ENCODE data around the gene DNHD1.
"Not testable (repeated sequence)": the region's sequence is repeated elsewhere in the genome, so short reads cannot be mapped to it uniquely, and the experiment has no call there.

The DNHD1 gene

DNA sequence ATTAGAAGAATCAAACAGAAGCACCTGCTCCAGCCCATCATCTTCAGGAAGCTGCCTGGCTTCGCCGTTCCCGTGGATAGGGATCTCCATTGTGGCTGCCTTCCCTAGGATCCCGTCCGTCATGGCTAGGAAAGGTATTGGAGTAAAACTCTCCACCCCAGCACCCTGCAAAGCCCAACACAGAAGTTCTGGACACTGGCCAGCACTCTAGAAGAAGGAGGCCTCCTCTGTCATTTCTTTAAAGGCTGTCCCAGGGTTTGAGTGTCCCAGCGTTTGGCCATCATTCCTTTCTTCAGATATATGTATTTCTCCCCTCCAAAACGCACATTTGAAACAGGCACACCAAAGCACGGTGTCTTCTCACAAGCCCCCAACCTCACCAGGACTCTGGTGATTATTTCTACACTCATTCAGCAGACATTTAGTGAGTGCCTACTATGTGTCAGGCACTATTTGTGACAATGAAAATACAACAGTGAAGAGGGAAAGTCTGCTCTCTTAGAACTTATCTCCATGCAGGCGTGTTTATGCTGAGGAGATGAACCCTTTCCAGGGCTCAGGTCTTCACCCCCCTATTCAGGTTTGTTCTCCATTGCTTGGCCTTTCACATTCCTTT is 16.7 kb upstream of the DNHD1 start:
- no peak for DNase-seq (ENCODE audit: low read depth, low spot score)

DNA sequence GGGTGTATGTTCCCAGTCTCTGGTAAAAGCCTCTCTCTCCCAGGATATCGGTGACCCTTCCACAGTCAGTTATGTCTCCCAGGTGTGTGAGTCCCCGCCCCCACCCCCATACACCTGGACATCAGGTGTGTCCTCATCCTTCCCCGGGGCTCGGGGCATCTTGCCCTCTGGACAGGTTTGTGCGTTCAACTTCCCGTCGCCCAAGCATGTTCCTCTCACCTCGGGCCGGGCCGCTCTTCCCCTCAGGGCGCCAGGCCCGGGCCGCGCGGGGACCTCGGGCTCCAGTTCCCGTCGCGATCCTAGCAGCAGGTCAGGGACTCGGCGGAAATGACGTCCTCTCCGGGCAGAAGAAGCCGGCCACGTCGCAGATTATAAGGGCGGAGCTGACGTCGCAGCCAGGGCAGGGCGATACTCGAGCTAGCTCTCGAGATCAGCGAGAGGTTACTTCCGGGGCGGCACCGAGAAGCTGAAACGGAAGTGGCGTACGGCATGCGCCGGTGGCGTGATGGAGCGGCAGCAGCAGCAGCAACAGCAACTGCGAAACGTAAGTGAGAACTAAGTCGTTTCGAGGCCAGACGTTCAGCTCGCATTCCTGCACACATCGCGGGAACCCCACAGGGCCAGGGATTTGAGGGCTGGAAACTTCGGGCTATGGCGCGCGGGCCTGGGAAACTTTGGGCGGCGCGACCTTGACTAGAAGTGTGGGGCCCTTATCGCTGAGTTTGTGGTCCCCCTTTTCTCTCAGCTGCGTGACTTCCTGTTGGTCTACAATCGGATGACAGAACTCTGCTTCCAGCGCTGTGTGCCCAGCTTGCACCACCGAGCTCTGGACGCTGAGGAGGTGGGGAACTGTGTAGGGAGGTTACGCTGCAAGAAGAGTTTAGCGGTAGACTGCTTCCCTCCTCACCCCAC is 15.8 kb upstream of the DNHD1 start, which contains the start of the genes ARFIP2 and TIMM10B:
ARFIP2 (minus strand) TSS at position 320 of the 912 bp plus-strand sequence. CDS start 910 bp downstream, outside the sequence.
TIMM10B (plus strand) TSS at position 490 of the 912 bp plus-strand sequence; CDS start at position 506, 16 bp downstream.
- DNase-seq (ENCODE audit: low read depth, low spot score): peak; percentile 99

DNA sequence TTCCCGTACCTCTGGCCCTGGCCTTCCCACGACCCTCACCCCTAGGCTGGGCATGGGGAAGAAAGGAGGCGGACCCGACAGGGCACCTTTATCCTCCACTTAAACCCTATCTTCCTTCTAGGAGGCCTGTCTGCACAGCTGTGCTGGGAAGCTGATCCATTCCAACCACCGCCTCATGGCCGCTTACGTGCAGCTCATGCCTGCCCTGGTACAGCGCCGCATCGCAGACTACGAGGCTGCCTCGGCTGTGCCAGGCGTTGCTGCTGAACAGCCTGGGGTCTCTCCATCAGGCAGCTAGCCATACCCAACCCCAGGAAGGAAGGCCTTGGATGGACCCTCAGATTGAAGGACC is 15.2 kb upstream of the DNHD1 start:
- DNase-seq (ENCODE audit: low read depth, low spot score): no peak

DNA sequence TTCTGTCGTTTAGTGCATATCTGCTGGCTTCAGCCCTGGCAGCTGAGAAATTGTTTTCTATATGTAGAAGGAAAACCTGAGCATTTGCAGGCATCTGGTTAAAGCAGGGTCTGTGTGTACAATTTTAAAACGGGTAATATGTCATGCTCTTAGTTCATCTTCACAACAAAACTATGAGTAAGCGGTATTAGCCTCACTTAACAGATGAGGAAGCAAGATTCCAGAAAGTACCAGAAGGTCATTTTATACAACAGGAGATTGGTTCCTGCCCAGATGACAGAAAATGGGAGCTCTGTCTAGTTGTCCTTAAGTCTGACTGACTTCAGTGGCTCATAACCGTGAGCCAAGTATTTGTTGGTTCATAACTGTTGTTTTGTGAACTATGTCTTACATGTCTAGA is 14.6 kb upstream of the DNHD1 start:
- no peak for DNase-seq (ENCODE audit: low read depth, low spot score)

DNA sequence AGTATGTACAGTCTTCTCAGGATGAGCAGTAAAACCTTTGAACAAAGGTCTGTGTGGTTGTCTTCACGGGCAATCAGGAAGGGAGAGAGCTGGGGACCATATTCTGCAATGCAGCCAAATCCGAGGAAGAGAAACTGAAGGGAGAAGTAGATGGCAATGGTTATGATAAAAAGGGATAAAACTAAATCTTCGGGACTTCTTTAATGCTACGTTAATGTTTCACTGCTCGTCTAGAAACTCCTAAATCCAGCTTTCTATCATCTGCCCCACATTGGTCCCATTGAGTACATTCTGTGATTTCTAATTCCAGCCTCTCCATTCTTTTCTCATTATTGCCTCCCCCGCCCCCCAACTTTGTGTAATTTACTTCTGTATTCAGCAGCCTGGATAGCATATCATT is 14.1 kb upstream of the DNHD1 start:
- no peak for DNase-seq (ENCODE audit: low read depth, low spot score)

DNA sequence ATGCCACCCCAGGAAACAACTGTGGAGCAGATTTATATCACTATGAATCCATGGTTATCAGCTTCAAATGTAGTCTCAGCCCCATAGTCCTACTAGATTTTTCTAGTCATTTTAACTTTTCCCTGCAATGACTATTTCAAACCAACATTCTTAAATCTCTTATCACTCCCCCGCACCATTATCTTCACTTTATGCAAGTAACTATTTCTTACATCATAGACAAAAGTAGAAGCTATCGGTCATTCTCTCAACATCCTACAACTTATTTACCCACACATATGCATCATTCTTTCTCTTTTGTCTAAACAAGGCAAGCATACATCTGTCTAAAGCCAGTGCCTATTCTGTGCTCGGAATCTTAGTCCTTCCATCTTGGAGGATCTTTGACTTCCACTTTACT is 11.4 kb upstream of the DNHD1 start:
- DNase-seq (ENCODE audit: low read depth, low spot score): no peak

DNA sequence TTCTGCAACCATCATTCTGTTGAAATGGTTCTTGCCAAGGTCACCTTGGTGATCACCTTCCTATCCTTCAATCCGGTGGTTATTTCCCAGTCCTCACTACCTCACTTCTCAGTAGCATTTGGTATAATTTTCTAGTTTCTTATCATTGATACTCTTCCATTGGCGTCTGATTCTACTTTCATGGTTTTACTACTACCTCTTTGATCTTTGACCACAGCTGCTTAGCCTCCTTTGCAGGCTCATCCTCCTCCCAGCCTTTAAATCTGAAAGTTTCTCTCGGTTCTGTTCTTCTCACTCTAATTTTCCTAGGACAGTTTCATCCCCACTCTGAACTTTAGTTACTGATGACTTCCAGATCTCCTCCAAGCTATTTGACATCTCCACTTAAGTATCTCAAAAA is 10.8 kb upstream of the DNHD1 start:
- DNase-seq (ENCODE audit: low read depth, low spot score): no peak

DNA sequence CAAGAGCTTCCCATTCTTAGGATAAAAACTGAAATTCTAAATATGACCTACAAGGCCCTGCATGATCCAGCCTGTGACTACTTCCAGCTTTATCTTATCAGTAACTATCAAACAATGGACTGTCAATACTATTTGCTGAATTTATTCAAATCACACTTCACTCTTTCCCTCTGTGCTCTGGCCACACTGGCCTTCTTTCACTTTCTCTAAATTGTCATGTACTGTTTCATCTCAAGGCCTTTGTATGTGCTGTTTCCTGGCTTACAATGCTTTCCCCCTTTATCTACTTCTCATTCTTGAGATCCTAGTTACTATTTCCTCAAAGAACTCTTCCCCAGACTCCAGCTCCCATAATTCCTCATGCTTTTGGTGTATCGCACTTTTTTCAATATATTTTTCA is 10.1 kb upstream of the DNHD1 start:
- no peak for DNase-seq (ENCODE audit: low read depth, low spot score)

DNA sequence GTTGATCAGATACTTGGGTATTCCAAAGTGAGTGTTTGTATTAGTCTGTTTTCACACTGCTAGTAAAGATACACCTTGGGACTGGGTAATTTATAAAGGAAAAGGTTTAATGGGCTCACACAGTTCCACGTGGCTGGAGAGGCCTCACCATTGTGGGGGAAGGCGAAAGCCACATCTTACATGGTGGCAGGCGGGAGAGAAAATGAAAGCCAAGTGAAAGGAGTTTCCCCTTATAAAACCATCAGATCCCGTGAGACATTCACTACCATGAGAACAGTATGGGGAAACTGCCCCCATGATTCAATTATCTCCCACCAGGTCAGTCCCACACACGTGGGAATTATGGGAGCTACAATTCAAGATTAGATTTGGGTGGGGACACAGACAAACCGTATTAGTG is 8.7 kb upstream of the DNHD1 start:
- DNase-seq (ENCODE audit: low read depth, low spot score): no peak

DNA sequence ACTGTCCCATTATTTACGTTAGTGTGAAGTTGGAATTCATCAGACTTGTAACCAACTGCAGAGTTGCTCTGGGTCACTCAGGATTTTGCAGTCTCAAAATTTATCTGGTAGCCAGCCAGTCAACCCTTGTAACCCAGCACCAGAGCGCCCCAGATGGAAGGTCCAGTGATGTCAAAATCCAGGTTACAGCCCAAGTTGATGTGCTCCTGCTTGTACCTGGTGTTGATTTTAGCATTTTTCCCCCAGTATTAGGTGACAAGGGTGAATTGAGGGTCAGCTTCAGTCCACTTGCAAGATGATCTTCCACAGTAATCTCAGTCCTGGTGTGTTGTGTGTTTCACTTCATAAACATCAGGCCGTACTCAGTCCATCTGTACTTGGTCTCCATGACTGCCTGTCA is 8.3 kb upstream of the DNHD1 start:
- no peak for DNase-seq (ENCODE audit: low read depth, low spot score)

DNA sequence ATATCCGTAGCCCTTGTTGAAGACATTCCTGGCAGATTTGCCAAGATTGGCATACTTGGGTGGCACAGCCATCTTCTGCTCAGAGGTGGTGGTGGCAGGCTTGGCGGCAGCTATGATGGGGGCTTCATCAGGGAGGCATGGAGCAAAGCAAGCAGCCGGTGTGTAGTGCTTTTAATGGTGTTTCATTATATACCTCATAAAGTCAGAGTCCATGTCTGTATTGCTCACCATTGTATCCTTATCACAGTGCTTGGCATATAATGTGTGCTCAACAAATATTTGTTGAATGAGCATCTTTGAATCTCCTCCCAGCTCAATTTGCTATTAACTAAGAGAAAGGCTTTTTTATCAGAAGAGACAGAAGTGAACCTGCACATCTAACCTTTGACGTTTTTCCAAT is 7.8 kb upstream of the DNHD1 start:
- no peak for DNase-seq (ENCODE audit: low read depth, low spot score)

DNA sequence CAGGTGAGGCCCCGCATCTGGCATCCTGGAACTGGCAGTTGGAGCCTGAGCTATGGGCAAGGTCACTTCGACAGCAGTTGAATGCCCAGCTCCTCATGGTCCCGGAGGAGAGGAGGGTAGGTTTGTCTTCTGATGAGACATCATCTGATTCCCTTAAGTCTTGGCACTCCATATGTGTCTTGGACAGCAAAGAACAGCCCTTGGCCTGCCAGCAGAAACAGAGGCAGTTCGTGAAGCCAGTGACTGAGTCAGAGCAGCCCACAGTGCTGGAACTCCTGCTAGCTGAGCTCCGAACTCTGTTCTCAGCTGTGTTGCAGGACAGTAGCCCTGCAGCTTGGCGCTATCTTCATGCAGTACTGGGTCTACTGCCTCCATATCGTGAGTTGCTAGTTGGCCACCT is 1.0 kb downstream of the DNHD1 start:
- DNase-seq (ENCODE audit: low read depth, low spot score): no peak

DNA sequence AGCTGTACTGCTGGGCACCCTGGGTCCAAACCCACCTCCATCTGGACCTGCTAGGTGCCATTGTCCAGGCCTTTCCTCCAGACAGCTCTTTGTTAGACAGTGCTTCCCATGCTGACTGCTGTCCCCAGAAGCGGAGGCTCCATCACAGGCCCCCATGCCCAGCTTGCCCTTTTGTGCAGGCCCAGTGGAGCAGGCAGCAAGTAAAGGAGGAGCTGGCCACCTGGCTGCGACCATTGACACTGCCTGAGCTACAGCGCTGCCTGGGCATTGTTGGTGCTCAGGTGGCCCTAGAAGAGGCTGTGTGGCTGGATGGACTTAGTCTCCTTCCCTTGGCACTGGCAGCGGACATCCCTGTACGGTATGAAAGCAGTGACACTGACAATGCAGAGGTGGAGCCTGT is 1.5 kb downstream of the DNHD1 start:
- DNase-seq (ENCODE audit: low read depth, low spot score): no peak

DNA sequence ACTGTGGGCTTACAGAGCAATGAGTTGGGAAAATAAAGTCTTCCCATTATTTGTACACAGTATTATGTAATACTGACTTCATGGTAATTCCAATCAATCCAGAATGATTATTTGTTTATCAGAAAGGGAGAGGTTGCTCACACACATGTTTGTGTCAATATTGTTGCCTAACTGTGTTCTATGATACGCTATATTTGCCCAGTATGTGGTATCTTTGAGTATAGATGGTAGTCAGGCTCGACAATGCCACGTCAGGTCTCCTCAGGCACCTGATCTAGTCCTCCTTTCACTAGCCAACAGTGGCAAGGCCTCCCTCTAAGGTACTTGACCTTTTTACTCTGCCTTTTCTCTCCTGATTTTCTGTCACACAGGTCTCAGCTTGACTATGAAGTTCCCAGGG is 5.3 kb downstream of the DNHD1 start:
- no peak for DNase-seq (ENCODE audit: low read depth, low spot score)

DNA sequence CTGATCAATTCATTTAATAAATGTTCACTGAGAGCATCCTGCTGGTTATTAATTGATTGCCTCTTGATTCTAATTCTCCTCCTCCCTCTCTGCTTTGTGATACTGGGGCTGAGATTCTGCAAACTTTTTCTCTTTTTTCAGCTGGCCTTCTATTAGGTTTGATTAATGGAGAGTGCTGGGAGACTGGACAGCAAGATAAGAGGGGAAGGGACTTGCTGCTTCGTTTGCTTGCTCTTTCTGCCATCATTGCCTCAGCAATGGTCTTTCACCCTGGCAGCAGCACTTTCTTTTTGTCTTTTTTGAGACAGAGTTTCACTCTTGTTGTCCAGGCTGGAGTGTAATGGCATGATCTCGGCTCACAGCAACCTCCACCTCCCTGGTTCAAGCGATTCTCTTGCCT is 7.1 kb downstream of the DNHD1 start:
- no peak for DNase-seq (ENCODE audit: low read depth, low spot score)

DNA sequence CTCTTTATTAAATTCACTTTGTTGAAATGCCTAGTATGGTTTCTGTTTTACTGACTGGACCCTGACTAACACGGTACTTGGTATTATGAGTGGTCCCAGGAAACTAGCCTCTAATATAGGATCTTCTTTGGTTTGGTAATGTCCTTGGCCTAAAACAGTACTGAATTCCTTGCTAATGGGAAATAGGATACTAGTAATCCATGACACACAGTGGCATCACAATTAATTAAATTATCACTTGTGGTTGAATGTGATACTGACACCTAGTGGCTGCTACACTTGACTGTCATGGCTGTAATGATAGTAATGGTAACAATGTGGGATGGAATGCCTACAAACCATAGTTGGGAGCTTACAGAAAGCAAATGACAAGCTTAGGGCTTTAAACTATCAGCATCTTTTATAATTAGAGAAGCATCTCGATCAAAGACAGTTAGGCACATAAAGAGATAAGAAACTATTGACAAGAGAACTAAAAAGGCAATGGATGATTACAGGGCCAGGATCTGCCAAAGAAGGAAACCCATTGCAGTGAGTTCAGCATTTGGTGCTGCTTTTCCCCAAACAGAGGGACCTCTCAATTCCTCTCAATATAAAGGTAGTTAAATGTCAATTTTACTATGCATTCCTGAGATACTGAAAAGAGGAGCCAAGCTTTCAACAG is 8.6 kb downstream of the DNHD1 start:
- no peak for DNase-seq (ENCODE audit: low read depth, low spot score)

DNA sequence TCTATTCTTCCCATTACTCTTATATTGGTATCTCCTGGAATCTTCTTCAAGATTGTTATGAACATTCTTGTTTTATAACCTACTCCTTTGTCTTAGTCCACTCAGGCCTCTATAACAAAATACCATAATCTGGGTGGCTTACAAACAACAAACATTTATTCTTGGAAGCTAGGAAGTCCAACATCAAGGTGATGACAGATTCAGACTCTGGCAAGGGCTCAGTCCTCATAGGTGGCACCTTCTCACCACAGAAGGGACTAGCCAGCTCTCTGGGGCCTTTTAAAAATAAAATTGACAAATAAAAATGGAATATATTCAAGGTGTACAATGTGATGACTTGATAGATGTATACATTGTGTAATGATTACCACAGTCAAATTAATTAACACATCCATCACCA is 19.8 kb downstream of the DNHD1 start:
- no peak for DNase-seq (ENCODE audit: low read depth, low spot score)

DNA sequence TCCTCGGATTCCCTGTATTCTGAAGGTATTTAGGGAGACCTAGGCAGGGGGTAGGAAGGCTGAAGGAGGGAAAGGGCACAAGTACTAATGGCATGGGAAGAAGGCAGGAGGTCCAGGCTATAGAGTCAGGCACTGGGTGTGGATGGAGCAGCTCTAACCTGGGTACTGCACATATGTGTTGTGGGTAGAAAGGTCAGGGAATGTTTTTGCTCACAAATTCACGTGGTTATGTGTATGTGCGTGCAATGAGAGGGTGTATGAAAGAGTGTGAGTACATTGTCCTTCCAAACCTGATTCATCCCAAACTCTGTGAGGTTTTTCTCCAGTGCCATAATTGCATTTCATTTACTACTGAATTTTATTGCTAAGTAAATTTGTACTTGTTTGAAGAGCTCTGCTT is 23.2 kb downstream of the DNHD1 start:
- DNase-seq (ENCODE audit: low read depth, low spot score): no peak

DNA sequence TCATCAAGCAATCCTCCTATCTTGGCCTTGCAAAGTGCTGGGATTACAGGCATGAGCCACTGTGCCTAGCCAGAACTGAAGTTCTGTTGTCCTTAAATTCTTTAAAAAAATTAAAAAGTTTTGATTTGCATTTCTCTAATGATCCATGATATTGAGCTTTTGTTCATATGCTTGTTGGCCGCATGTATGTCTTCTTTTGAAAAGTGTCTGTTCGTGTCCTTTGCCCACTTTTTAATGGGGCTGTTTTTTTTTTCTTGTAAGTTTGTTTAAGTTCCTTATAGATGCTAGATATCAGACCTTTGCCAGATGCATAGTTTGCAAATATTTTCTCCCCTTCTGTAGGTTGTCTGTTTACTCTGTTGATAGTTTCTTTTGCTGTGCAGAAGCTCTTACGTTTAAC is 24.9 kb downstream of the DNHD1 start:
- not testable (repeated sequence) for DNase-seq (ENCODE audit: low read depth, low spot score)

DNA sequence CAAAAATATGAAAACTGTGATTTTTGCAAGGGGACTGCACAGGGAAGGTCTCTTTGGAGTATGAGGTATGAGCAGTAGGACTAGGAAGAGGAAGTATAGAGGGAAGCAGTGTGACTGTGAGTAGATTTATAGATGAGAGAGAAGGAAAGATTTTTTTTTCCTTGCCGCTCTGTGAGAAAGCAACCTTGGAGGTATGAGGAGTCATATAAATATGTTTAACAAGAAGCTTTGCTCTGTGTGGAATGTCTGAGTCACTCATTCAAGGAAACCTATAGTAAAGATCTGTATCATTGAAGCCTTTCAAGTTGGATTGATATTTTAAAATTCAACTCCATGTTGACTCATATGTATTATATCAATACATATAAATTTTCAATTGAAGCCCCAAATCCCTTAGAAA is 26.2 kb downstream of the DNHD1 start:
- no peak for DNase-seq (ENCODE audit: low read depth, low spot score)

DNA sequence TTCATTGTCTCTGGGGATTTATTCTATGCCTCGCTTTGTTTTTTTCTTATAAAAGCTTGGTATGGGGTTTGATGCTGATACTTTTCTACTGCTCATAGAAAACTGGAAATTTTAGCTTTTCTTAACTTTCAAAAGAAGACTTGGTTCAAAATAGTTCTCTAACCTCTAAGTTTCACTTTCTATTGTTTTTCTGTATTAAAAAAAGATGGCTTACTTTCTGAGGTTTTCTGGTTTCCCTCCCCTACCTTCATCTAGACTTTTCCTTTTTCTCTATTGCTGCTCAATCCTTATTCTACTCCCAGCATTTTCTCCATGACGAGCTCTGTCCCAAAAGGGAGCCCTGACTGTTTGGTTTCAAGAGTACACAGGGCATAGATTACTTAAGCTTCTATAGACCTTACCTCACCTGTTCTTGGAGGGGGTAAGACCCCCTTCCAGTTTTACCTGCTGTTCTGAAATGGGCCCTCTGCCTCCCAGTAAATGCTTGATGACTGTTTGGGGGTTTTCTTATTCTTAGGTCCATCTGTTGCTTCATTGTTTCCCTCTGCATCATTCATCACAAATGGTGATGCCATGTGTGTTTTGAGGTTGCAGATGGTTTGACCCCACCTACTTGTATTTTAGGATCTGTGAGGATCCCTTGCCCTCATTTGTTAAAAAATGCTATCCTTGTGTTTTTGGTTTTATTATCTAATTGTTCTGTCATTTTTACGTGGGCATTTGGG is 29.5 kb downstream of the DNHD1 start:
- no peak for DNase-seq (ENCODE audit: low read depth, low spot score)

DNA sequence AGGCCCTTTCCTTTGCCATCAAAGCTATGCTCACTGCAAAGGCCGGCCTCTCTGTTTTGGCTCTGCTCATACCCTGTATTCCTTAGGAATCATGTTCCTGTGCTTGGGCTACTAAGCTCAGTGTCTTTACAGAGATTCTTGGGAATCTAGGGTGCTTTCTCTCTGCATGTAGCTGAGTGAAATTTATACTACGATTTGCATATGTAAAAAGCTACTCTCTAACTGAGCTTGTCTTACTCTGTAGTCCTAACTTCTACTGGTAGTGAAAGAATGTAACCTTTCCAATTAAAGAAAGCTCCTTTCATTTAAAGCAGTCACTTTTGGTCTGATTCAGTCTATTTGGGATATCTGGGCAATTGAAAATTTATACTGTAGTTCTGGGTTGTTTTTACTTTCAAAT is 32.2 kb downstream of the DNHD1 start:
- DNase-seq (ENCODE audit: low read depth, low spot score): no peak
